ENCODE data around the gene FRMPD1.

The FRMPD1 gene

DNA sequence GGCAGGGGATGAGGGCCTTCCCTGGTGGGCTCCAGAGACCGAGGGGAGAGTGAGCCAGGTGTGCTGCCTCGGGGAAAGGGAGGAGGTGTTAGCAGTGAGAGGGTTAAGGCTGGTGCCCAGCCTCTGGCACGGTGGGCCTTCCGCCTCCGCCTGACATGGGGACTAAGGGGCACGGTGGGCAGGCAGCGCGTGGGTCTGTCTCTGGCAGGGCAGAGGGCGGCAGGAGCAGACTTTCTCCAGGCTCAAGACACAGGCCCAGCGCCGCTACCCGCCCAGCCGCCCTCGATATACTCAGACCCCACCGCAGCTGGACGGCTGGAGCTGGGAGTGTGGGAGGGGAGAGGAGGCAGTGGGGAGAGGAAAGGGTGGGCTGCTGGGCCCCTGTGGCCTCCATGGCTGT, 14.9 kb upstream of the FRMPD1 start:
- Histone ChIP-seq H3K27ac (no peak overlapping the region), H3K4me3 (IDR thresholded peaks at IDR 0.05; ENCODE audit: insufficient read depth, low read depth, low read length) (no peak overlapping the region), H3K9ac (no peak overlapping the region), H3K36me3 (ENCODE audit: insufficient read depth) (no peaks in the 10 kb centered on the region), H3K4me2 (no peak overlapping the region), H3K27me3 (ENCODE audit: insufficient read depth, low read depth) (no peaks in the 10 kb centered on the region), H3K4me1 (ENCODE audit: low read depth, poor library complexity, severe bottlenecking) (no peaks in the 10 kb centered on the region), H3K79me2 (ENCODE audit: insufficient read depth, low read depth) (no peaks in the 10 kb centered on the region), H4K20me1 (ENCODE audit: insufficient read depth) (no peaks in the 10 kb centered on the region), H2AFZ (ENCODE audit: low read depth) (no peak overlapping the region)
- TF ChIP-seq, protein P1, sequence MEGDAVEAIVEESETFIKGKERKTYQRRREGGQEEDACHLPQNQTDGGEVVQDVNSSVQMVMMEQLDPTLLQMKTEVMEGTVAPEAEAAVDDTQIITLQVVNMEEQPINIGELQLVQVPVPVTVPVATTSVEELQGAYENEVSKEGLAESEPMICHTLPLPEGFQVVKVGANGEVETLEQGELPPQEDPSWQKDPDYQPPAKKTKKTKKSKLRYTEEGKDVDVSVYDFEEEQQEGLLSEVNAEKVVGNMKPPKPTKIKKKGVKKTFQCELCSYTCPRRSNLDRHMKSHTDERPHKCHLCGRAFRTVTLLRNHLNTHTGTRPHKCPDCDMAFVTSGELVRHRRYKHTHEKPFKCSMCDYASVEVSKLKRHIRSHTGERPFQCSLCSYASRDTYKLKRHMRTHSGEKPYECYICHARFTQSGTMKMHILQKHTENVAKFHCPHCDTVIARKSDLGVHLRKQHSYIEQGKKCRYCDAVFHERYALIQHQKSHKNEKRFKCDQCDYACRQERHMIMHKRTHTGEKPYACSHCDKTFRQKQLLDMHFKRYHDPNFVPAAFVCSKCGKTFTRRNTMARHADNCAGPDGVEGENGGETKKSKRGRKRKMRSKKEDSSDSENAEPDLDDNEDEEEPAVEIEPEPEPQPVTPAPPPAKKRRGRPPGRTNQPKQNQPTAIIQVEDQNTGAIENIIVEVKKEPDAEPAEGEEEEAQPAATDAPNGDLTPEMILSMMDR (conservative IDR thresholded peaks at IDR 0.05; ENCODE audit: low read depth, low read length) = no peak

GRCh38 chr9:37636511-37637448, 14.0 kb upstream of the FRMPD1 start:
- Histone ChIP-seq H3K4me2 (no peak overlapping the region), H3K4me3 (IDR thresholded peaks at IDR 0.05; ENCODE audit: insufficient read depth, low read depth, low read length) (no peak overlapping the region), H3K4me1 (ENCODE audit: low read depth, poor library complexity, severe bottlenecking) (no peaks in the 10 kb centered on the region), H3K36me3 (ENCODE audit: insufficient read depth) (no peaks in the 10 kb centered on the region), H3K27ac (no peak overlapping the region), H3K27me3 (ENCODE audit: insufficient read depth, low read depth) (no peaks in the 10 kb centered on the region), H3K9ac (no peak overlapping the region), H4K20me1 (ENCODE audit: insufficient read depth) (no peaks in the 10 kb centered on the region), H3K79me2 (ENCODE audit: insufficient read depth, low read depth) (no peaks in the 10 kb centered on the region), H2AFZ (ENCODE audit: low read depth) (no peak overlapping the region)
- TF ChIP-seq, protein P1 (conservative IDR thresholded peaks at IDR 0.05; ENCODE audit: low read depth, low read length) = no peak

DNA sequence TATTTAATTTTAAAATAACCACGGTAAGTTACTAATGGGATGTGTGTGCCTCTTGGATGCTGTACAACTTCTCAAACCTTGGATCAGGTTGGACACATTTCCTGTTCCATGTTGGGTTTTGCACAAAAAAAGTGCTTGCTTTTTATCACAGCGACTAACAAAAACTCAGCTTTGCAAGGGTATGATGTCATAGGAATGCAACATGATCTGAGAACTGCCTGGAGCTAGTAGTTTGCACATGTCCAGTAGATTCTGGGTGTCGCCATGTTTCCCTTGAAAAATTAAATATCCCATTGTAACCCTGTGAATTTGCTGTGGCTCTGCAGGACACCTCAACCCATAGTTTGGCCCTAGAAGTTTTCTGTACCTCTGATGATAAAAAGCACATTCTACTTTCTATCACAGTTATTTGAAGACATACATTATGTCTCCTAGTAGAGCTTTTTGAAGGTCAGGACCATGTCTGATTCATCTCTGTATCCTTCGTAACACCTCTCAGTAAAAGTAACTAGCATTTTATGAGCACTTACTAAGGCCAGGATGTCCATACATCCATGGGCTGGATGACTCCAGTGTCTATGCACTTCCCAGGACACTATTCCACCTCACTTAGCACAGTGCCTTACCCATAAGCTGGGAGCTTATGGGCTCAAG, 11.5 kb upstream of the FRMPD1 start:
- Histone ChIP-seq H3K36me3 (ENCODE audit: insufficient read depth) (no peaks in the 10 kb centered on the region), H3K79me2 (ENCODE audit: insufficient read depth, low read depth) (no peaks in the 10 kb centered on the region), H3K27ac (no peak overlapping the region), H3K4me1 (ENCODE audit: low read depth, poor library complexity, severe bottlenecking) (no peaks in the 10 kb centered on the region), H2AFZ (ENCODE audit: low read depth) (no peak overlapping the region), H3K9ac (no peak overlapping the region), H3K4me3 (IDR thresholded peaks at IDR 0.05; ENCODE audit: insufficient read depth, low read depth, low read length) (no peak overlapping the region), H3K27me3 (ENCODE audit: insufficient read depth, low read depth) (no peaks in the 10 kb centered on the region), H4K20me1 (ENCODE audit: insufficient read depth) (no peaks in the 10 kb centered on the region), H3K4me2 (no peak overlapping the region)
- TF ChIP-seq, protein P1 (conservative IDR thresholded peaks at IDR 0.05; ENCODE audit: low read depth, low read length) = no peak

GRCh38 chr9:37639841-37640240, 10.9 kb upstream of the FRMPD1 start:
- TF ChIP-seq, protein P1 (conservative IDR thresholded peaks at IDR 0.05; ENCODE audit: low read depth, low read length) = no peak
- no peak overlapping the region for H2AFZ ChIP-seq (ENCODE audit: low read depth)

More at GRCh38 chr9:37639841-37640240, 10.9 kb upstream of the FRMPD1 start:
- Histone ChIP-seq H3K27ac (no peak overlapping the region), H3K4me1 (ENCODE audit: low read depth, poor library complexity, severe bottlenecking) (no peaks in the 10 kb centered on the region), H3K9ac (no peak overlapping the region), H3K27me3 (ENCODE audit: insufficient read depth, low read depth) (no peaks in the 10 kb centered on the region), H3K36me3 (ENCODE audit: insufficient read depth) (no peaks in the 10 kb centered on the region), H3K4me3 (IDR thresholded peaks at IDR 0.05; ENCODE audit: insufficient read depth, low read depth, low read length) (no peak overlapping the region), H3K4me2 (no peak overlapping the region), H3K79me2 (ENCODE audit: insufficient read depth, low read depth) (no peaks in the 10 kb centered on the region), H4K20me1 (ENCODE audit: insufficient read depth) (no peaks in the 10 kb centered on the region)

Data from KMS-11 (cell line).